ENCODE measurements around the gene FLVCR2.
"Not testable (repeated sequence)": the region's sequence is repeated elsewhere in the genome, so short reads cannot be mapped to it uniquely, and the experiment has no call there.

FLVCR2 gene

DNA sequence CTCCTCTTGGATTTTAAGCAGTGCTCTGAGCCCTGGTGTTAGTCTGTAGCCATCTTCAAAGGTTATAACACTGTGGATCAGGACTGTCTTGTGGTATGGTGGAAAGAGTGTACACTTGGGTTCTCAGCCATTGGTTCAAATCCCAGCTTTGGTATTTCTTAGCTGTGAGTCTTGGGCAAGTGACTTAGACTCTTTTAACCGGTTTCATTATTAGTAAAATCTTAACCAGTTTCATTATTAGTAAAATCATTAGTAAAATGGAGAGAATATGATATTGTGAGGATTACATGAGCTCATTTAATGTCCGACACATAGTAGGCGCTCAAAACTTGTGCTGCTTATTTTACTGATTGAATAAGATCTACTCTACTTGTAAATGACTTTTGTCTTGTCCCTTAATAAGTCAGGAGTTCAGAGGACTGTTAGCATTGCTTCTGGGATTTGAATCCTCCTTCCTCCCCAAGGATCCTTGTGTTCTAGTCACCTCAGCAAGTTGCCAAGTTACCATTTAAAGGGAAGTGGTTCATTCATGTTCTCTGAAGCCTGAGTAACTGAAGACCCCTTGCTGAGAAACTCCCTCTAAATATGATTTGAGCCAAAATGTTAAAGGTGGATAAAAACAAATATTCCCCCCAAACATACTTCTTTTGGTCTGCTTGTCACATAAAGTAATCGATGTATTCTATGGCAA lies 95.1 kb downstream of the FLVCR2 start:
- DNase-seq, result no peak

DNA sequence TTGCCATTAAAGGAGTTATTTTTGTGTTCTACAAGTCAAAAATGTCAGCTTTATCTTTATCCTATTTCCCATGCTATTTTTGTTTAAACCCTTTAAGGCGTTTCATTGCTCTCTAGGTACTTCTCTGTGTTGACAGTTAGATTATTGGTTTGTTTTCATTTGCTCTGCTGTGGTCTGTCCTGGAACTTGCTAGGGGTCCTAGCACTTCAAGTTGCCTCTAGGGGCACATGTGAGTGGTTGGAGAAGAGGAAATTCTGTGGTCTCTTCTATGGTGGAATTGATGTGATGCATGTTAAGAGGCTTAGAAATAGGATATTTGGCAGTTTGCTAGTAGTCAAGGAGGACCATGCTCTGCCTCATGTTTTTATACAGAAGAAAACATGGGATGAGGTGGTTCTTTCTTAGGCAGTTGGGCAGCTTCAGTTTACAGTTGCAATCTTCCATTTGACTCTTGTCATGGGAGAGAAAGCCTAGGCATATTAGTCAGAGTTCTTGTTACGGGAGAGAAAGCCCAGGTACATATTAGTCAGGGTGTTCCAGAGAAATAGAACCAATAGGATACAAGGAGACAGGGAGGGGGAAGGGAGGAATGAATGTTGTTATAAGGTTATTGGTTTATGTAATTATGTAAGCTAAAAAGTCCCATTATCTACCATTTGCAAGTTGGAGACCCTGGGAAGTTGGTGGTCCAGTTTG lies 97.0 kb downstream of the FLVCR2 start:
- peak in 1 of 2 experiments; percentile 17 for DNase-seq

DNA sequence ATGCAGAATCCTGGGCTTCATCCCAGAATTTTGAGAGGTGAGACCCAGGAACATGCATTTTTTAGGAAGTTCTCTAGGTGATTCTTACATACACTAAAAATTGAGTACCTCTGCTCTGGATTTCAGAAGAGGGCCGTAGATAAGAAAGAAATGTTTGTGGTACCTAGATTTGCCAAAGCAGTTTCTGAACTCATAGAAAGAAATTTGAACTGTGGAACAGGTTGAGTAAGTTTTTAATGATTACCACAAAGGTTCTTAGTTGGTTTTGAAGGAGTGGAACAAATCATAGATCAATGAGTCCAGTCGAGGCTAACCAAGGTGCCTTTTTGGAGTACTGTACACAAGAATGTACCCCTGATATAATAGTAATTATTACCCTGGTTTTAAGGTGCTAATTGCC lies 107.5 kb downstream of the FLVCR2 start:
- no peak for DNase-seq

DNA sequence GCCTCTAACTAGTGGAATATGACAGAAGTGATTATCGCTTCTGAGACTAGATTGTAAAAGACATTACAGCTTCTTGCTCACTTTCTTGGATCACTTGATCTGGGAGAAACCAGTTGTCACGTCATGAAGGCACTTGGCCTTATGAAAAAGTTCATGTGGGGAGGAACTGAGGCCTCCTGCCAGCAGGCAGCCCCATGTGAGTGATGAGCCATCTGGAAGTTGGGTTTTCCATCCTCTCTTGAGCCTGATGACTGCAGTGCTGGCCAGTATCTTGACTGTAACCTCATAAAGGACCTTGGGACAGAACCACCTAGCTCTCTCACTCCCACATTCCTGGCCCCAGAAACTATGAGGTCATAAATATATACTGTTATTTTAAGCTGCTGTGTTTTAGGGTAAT lies 110.6 kb downstream of the FLVCR2 start:
- DNase-seq, result no peak

DNA sequence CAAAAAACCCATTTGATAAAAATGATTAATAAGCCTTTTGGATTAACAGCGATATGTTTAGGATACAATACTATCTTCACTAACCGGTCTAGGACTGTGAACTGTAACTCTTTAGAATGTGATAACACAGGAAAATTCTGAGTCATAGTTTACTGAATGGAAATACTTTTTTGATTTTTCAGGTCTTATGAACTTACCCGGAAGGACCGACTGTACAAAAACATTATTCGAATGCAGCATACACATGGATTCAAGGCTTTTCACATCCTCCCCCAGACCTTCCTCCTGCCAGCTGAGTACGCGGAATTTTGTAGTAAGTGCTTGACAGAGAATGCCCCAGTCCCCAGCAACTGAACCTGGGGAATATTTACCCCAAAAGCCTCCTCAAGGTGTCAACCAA lies 111.6 kb downstream of the FLVCR2 start:
- no peak for DNase-seq

DNA sequence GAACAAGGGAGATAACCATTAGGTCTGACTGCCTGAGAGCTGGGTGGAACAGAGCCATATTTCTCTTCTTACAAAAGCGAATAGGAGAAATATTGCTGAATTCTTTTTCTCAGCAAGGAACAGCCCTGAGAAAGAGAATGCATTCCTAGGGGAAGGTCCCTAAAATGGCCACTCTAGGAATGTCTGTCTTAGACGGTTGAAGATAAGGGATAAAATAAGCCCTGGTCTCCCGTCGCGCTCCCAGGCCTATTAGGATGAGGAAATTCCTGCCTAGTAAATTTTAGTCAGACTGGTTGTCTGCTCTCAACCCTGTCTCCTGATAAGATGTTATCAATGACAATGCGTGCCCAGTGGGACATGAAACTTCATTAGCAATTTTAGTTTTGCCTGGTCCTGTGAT lies 116.6 kb downstream of the FLVCR2 start:
- DNase-seq, result not testable (repeated sequence)

DNA sequence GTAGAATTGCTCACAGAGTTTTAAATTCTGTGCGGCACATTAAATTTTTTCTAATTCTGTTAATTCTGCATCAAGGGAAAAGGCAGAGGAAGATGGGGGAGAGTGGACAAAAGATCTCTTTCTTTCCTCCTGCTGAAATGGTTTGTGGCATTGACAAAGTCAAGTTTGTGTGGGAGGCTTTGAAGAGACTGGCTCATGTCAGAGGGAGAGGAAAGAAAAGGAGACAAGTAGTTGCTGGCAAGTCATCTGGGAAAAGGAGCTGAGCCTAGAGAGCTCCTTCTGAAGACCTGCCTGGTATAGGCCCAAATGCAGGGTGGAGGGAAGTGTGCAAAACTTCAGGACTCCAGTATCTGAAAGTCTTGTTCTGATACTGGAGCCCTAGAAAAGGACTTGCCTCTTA lies 119.0 kb downstream of the FLVCR2 start:
- DNase-seq, result no peak

All from NCI-H524 (cell line).